Loucy (cell line): ENCODE results near the gene RBMS2.

ENCODE experiments used
- H2AFZ ChIP-seq: fragments of 200-600 bp; sonication (generic); 2 replicates; pipeline ENCODE4 v1.6.0; 2016; ENCODE audit warnings: antibody characterized with exemption, mild to moderate bottlenecking, low read length, moderate library complexity
- H3F3A ChIP-seq: fragments of 200-600 bp; 2 replicates; pipeline ENCODE4 v1.6.0; 2016; ENCODE audit warnings: antibody characterized with exemption, low read depth, mild to moderate bottlenecking
- H3K27me3 ChIP-seq: fragments of 200-600 bp; sonication (generic); 2 replicates; pipeline ENCODE4 v1.6.1; 2014; ENCODE audit warnings: low read length, mild to moderate bottlenecking; ENCODE audit not compliant: insufficient read depth, poor library complexity, severe bottlenecking
- H3K36me3 ChIP-seq: fragments of 200-600 bp; sonication (generic); 2 replicates; pipeline ENCODE4 v1.6.1; 2016; ENCODE audit warnings: low read length; ENCODE audit not compliant: insufficient read depth
- H3K4me1 ChIP-seq: fragments of 200-600 bp; sonication (generic); 2 replicates; pipeline ENCODE4 v1.5.1; 2014; ENCODE audit warnings: low read length, mild to moderate bottlenecking; ENCODE audit not compliant: insufficient read depth, poor library complexity, severe bottlenecking
- H3K4me2 ChIP-seq: fragments of 200-600 bp; sonication (generic); 2 replicates; pipeline ENCODE4 v1.6.0; 2014; ENCODE audit warnings: antibody characterized with exemption, low read length, low read depth, mild to moderate bottlenecking; ENCODE audit not compliant: poor library complexity, severe bottlenecking
- H3K4me3 ChIP-seq: fragments of 200-600 bp; sonication (generic); 2 replicates; pipeline ENCODE4 v1.5.1; 2014; ENCODE audit warnings: low read length, mild to moderate bottlenecking, mixed read lengths; ENCODE audit not compliant: poor library complexity, severe bottlenecking
- H3K79me2 ChIP-seq: fragments of 200-600 bp; sonication (generic); 2 replicates; pipeline ENCODE4 v1.6.1; 2014; ENCODE audit warnings: low read length; ENCODE audit not compliant: insufficient read depth
- H3K9ac ChIP-seq: fragments of 200-600 bp; sonication (generic); 2 replicates; pipeline ENCODE4 v1.6.0; 2014; ENCODE audit warnings: mild to moderate bottlenecking, low read depth, low read length, moderate library complexity; ENCODE audit not compliant: poor library complexity, severe bottlenecking
- H3K9me2 ChIP-seq: fragments of 200-600 bp; sonication (generic); replicated peaks from 2 replicates; pipeline ENCODE4 v1.6.1; 2016; ENCODE audit warnings: low read depth, low read length, mixed read lengths
- H3K9me3 ChIP-seq: fragments of 200-600 bp; sonication (generic); 2 replicates; pipeline ENCODE4 v1.6.1; 2014; ENCODE audit warnings: mild to moderate bottlenecking, antibody characterized with exemption, low read length, low read depth; ENCODE audit not compliant: insufficient read depth
- H4K20me1 ChIP-seq: fragments of 200-600 bp; sonication (generic); 2 replicates; pipeline ENCODE4 v1.6.0; 2014; ENCODE audit warnings: antibody characterized with exemption, low read length, mild to moderate bottlenecking; ENCODE audit not compliant: insufficient read depth, poor library complexity, severe bottlenecking
- CTCF ChIP-seq: fragments of 200-600 bp; sonication (generic); conservative IDR thresholded peaks from 2 replicates; pipeline ENCODE4 v1.5.1; 2014; ENCODE audit warnings: mild to moderate bottlenecking, antibody characterized with exemption, low read length
- EZH2phosphoT487 ChIP-seq: fragments of 200-600 bp; IDR thresholded peaks from 2 replicates; pipeline ENCODE4 v1.6.1; 2018; ENCODE audit warnings: antibody characterized with exemption, mild to moderate bottlenecking, moderate library complexity, borderline replicate concordance

The RBMS2 gene

GRCh38 chr12:56545023-56545604 is 23.5 kb downstream of the RBMS2 start:
- Histone ChIP-seq H3K36me3 (no peaks in the 10 kb centered on the region), H3K9me3 (no peaks in the 10 kb centered on the region), H3K9ac (no peak overlapping the region), H3K4me1 (no peaks in the 10 kb centered on the region), H4K20me1 (no peaks in the 10 kb centered on the region), H2AFZ (no peak overlapping the region), H3F3A (no peaks in the 10 kb centered on the region), H3K4me2 (no peak overlapping the region), H3K27me3 (no peaks in the 10 kb centered on the region), H3K9me2 (no peaks in the 10 kb centered on the region), H3K4me3 (no peak overlapping the region), H3K79me2 (no peaks in the 10 kb centered on the region)
- TF ChIP-seq CTCF = no peak
- no peak for TF ChIP-seq EZH2phosphoT487

GRCh38 chr12:56546680-56547079 is 25.1 kb downstream of the RBMS2 start:
- no peaks in the 10 kb centered on the region for H3F3A ChIP-seq
- no peak overlapping the region for H3K4me3 ChIP-seq
- H3K9me3 ChIP-seq = no peaks in the 10 kb centered on the region
- H2AFZ ChIP-seq = no peak overlapping the region
- no peaks in the 10 kb centered on the region for H3K79me2 ChIP-seq
- no peaks in the 10 kb centered on the region for H4K20me1 ChIP-seq
- no peaks in the 10 kb centered on the region for H3K27me3 ChIP-seq
- no peaks in the 10 kb centered on the region for H3K9me2 ChIP-seq
- no peaks in the 10 kb centered on the region for H3K4me1 ChIP-seq
- no peak overlapping the region for H3K4me2 ChIP-seq
- H3K36me3 ChIP-seq = no peaks in the 10 kb centered on the region
- no peak overlapping the region for H3K9ac ChIP-seq
- TF ChIP-seq CTCF = no peak
- no peak for TF ChIP-seq EZH2phosphoT487

- H2AFZ ChIP-seq = no peak overlapping the region
- no peak overlapping the region for H3K9ac ChIP-seq
- H4K20me1 ChIP-seq = no peaks in the 10 kb centered on the region
- no peaks in the 10 kb centered on the region for H3K4me1 ChIP-seq
- no peaks in the 10 kb centered on the region for H3K9me2 ChIP-seq
- no peaks in the 10 kb centered on the region for H3K9me3 ChIP-seq
- no peaks in the 10 kb centered on the region for H3K27me3 ChIP-seq
- no peak overlapping the region for H3K4me2 ChIP-seq
- TF ChIP-seq EZH2phosphoT487 = no peak
- no peak for TF ChIP-seq CTCF
- no peak overlapping the region for H3K4me3 ChIP-seq
- H3K36me3 ChIP-seq = no peaks in the 10 kb centered on the region
- no peaks in the 10 kb centered on the region for H3F3A ChIP-seq
- H3K79me2 ChIP-seq = no peaks in the 10 kb centered on the region
Observed at GRCh38 chr12:56551070-56551469, 29.4 kb downstream of the RBMS2 start.
